Activated CD4-positive, alpha-beta T cell treated with anti-CD3 and anti-CD28 coated beads, Interleukin-2, amount 50 U/mL, for 16 hours (primary cell): ENCODE measurements around the gene SOX2.

Source experiments
- DNase-seq: peaks from one replicate; pipeline ENCODE4 v3.0.0-alpha.2; 2020

The SOX2 gene

GRCh38 chr3:181711325-181712135, at the start of gene SOX2:
TSS of gene SOX2 (plus strand) at chr3:181711925. CDS start at chr3:181712361, 436 bp downstream.
- peak; percentile 21 for DNase-seq

- DNase-seq: no peak
These were observed 28.2 kb upstream of the SOX2 start for GRCh38 chr3:181683563-181683962.

GRCh38 chr3:181687190-181687589, 24.5 kb upstream of the SOX2 start:
- DNase-seq: no peak

- no peak for DNase-seq
These were observed 24.0 kb upstream of the SOX2 start for GRCh38 chr3:181687731-181688130.

DNA sequence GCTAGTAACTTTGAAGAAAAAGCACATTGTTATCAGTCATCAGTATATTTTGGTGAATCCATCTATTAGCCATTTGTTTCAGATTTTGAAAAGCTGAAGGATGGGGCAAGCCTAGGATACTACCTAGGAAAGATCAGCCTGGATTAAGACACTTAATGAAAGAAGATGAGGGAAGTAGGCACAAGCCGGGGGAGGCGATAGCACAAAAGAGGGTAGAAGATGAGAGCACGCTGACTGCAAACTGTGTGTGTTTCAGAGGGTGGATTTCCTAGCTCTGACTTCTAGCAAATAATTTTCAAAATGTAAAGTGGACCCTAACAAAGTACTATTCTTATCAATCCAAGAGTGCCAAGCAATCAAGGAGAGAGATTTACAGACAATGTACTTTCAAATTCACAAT, 22.2 kb upstream of the SOX2 start:
- no peak for DNase-seq

DNA sequence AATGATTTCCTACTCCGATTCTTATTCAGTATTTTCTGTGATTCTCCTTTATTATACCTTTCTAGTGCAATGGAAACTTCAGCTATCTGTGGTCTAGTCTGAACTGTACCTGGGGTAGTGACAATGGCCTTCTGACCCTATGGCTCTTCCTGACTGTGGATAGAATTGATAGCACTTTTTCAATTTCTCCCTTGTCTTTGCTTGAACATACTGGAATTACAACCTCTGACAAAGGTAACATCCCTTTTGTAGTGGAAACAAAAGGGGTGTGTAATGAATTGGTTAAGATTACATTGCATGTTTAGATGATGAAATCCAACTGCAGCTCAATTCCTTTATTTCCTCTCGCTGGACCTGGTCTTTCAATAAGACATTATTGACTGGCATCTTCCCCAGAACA, 21.0 kb upstream of the SOX2 start:
- no peak for DNase-seq

- DNase-seq: no peak
These were observed 19.8 kb upstream of the SOX2 start for GRCh38 chr3:181691901-181692300.

DNA sequence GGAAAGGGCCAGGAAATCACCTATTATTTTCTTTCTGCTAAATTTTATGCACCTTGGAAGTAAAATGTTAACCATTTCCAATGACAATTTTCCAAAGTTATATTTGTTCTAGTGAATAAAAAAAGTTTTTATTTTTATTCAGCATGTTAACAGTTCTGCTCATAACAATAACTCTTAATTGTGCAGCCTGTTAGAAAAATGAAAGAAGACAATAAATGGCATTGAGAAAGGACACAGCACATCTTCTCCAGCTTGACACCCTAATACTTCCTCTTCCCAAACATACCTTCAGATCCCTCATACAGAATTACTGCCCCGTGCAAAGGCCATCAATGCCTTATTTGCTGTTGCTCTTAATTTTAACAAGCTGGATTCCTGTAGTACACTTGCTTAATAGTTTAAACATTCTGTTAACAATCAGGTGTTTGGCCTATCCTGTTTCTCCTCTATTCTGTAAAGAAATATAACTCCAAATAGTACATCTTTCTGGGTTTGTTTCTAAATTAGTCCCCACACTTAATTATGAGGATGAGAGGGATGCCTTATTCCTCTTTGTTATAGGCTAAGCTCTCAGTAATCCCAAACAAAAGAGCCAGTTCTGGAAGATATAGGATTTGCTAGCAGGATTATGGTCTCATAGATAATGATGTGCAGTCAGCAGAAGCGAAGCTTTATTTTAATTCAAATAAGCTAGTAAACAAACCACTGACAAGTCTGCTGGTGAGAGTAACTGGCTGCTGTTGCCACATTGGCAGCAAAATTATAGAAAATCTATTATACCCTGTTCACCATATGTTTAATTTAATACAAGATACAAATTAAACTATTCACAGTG, 19.2 kb upstream of the SOX2 start:
- no peak for DNase-seq

GRCh38 chr3:181693280-181693679, 18.4 kb upstream of the SOX2 start:
- no peak for DNase-seq

GRCh38 chr3:181694805-181695660, 16.7 kb upstream of the SOX2 start:
- DNase-seq: no peak

- DNase-seq: no peak
These were observed 15.8 kb upstream of the SOX2 start for GRCh38 chr3:181695661-181696491.

GRCh38 chr3:181696626-181697230, 15.0 kb upstream of the SOX2 start:
- no peak for DNase-seq

DNA sequence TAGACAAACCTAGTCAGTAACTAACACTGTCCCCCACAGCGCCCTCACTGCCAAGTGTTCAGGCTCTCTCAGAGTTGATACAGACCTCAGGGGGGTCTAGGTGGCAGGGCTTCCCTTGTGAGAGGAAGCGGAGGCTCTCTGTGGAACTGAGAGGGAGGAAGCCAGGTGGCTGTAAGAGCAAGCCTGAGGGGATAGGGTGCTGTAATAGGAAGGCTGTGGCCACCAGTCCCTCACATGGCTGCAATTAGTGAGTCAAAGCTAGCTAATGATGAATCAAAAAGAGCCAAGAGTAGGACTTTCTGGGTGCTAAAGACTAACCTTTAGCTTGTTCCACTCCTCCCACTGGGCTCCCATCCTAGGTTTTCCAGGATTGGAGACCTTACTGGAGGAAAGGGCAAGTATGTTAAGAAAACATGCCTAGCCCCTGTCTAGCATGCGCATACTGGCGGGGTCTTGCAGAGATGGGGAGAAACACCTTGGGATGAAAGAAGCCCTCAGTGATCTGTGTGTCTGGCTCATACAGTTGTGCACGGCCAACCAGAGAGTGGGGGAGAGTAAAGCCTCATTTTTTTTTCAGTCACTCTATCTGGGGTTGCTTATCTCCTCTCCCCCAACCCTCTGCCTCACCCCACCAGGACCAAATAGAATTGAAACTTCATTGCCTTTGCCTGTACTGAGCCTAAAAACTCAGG, 13.3 kb upstream of the SOX2 start:
- DNase-seq: no peak

- no peak for DNase-seq
These were observed 12.4 kb upstream of the SOX2 start for GRCh38 chr3:181699171-181699903.

DNA sequence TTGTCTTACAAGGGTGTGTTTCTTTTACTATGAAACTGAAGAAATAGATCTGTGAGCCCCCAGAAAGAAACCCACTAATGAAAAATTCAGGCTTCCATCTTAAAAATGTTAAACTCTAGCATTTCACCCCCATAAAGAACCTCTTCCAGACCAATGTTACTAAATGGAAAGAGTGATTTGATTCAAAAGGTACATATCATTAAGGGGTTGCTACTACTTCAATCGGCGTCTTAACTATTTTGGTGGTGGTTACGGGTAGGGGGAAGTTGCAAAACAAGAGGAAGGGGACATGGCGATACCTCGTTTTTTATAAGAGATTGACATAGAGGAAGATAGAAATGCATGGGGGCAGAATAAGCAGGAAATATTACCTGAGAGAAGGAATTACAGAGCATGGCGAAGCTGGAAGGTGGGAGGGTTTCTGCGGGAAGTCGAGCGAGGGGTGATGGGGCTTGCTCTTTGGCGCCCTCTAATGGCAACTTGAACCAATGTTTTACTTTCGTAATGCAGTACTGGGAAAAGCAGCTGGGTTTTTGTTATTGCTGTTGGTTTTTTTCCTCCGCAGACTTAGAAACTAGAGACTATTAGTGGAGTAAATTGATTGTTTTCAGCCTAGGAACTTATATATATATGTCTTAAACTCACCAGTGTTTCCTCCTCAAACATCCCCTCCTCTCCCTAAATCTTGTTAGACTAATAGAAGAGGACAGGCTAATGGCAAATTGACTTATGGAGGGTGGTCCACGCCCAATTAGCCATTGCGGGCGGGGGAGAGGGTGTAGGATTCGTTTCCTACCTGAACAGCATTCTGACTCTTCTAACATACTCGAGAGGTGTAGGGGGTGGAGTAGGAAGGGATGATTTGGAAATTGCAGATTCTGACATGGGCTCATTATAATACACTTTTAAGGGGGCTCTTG, 11.3 kb upstream of the SOX2 start:
- peak; percentile 65 for DNase-seq

DNA sequence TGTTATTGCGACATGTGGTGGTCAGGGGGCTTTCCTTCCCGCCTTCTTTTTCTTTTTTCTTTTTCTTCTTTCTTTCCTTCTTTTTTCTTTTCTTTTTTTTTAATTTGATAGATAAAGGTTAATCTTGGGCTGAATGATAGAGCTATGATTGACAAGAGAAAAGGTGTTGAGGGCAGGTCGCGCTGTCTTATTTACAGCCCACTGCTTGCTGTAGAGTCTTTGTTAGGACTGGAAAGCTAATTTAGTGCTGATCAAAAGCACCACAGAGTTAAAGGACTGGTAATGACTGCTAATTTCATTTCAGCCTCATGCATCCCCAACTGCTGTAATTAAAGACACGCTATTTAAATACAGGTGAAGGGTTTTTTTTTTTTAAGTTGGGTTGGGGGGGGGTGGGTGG, 10.6 kb upstream of the SOX2 start:
- DNase-seq: no peak

DNA sequence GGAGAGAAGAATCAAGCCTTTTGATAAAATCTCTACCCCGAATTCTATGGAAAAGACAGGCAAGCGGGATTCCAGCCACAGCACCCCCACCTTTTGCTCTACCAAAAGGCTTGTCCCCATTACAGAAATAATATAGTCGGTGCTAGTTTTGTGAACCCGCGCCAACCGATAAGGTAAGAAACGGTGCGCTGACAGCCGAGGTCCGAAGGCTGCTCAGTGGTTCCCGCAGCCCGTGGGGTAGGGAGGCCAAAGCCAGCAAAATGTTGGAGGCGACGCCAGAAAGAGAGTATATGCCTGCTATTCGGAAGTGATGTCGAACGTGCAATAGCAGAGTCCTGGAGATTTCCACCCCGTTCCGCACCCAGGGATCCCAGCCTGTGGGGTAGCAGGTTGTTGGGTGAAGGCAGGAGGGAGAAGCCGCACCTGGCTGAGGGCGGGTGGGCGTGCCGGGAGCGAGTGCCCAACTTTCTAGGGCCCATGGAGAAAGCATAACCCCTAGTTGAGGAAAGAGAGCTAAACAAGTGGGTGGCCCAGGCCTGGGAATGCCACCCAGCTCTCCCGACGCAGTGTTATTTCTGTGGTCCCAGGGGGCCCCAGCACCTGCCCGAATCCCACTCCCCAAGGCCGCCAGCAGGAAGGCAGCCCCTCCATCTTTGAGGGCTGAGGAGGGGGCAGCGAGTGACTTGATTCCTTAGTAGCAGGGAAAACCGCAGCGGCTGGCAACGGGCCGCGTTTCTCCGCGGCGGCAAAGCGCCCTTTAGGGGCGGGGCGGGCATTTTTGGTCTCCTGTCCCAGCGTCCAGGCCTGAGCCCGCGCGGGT, 7.9 kb upstream of the SOX2 start:
- DNase-seq: no peak

- DNase-seq: no peak
These were observed 7.2 kb upstream of the SOX2 start for GRCh38 chr3:181704421-181705085.
